GM13976 (cell line): ENCODE results near the gene PLXNA2.

Experiments
- DNase-seq: peaks from one replicate; pipeline ENCODE4 v3.0.0; 2012; ENCODE audit warnings: low spot score
- CTCF ChIP-seq: IDR thresholded peaks from 2 replicates; pipeline ENCODE4 v1.5.1; 2012; ENCODE audit warnings: borderline replicate concordance, mild to moderate bottlenecking; ENCODE audit not compliant: insufficient read depth; ENCODE audit errors: extremely low read depth, missing control alignments, control extremely low read depth
- in situ Hi-C: fragments of 300-500 bp; cut with MboI; formaldehyde crosslinking; loops from one replicate; pipeline ENCODE4 v1.12.0; 2022; ENCODE audit warnings: low sequenced_read_pairs, mixed read lengths, inconsistent platforms; ENCODE audit not compliant: unreplicated experiment

Gene PLXNA2

DNA sequence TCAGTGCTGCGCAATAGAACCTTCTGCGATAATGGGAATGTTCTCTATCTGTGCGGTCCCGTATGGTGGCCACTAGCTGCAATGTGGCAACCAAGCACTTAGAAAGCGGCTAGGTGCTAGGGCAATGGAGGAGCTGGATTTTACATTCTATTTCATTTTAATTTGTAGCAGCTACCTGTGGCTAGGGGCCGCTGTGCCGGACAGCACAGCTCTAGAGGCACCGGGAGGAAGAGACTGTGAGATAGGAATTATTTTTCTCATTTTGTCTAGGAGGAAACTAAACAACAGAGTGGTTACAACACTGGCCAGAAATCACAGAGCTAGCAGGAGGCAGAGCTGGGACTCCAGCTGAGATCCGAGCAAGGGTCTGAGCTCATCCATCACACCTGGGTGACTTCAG lies 202.7 kb downstream of the PLXNA2 start:
- DNase-seq: no peak
- no peak for TF ChIP-seq CTCF
- in situ Hi-C loops: no loop called here

GRCh38 chr1:208040821-208041297 lies 203.3 kb downstream of the PLXNA2 start:
- in situ Hi-C loops: no loop called here
- no peak for TF ChIP-seq CTCF

GRCh38 chr1:208039536-208040332 lies 204.4 kb downstream of the PLXNA2 start:
- TF ChIP-seq CTCF: no peak
- in situ Hi-C loops: no loop called here
- DNase-seq: no peak

More at GRCh38 chr1:208040821-208041297, 203.3 kb downstream of the PLXNA2 start:
- DNase-seq: no peak

DNA sequence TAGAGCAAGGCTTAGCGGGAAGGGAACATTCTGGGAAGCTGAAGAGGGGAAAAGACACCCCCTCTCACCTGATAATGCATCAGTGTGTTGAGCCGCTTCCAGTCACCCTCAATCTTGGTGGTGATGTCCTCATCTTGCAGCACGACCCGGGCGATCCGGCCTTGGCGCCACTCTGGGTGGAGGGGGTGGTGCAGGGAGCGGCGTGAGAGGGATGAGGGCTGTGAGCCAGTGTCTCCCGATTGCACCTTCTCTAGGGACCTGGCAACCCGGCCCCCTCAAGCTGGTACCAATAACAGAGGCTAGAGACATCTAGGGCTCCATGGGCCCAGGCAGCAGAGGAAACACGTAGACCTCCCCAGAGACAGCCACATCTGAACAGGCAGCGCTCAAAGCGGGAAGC lies 205.9 kb downstream of the PLXNA2 start:
- TF ChIP-seq CTCF: no peak
- in situ Hi-C loops: no loop called here
- DNase-seq: no peak

DNA sequence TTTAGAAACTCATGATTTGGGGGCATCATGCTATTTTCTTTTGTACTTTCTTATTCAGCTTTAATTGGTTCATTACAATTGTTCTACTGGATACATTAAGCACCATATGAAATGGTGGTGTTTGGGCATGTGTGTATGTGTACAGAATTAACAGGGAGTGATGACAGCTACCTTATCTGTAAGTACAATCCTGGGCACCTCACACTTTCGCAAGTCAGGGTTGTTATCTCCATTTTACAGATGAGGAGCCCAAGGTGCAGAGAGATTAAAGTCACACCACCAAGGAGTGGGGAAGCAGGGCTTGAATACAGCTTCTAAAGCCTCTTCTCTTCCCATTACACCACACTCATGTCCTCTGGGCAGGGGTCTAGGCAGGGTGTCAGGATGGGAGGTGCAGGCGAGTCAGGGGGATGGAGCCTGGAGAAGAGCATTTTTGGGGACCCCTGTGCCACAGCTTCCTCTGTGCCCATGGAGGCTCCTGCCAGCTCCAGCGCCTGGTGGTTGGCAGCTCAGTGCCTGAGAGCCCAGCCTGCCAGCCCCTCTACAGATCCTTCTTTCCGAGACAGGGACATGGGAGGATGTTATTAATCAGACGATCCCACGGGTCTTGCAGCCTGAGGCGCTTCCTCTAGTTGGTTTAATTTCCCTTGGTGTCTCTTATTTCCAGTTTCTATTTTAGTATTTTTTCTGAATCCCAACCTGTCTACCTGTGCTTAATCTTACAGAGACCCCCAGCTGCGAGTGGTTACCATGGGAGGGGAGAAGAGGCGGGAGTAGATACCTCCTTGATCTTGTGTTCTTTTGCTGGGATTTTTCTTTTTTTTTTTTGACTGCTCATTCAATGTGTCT lies 207.0 kb downstream of the PLXNA2 start:
- no peak for DNase-seq
- in situ Hi-C loops: no loop called here
- TF ChIP-seq CTCF: no peak

GRCh38 chr1:208036106-208036808 lies 207.9 kb downstream of the PLXNA2 start:
- in situ Hi-C loops: no loop called here
- TF ChIP-seq CTCF: peak; percentile 3
- peak; percentile 57 for DNase-seq
